GM21717 (cell line): ENCODE data around the gene DCN.
A peak's percentile ranks its signal among the peaks of the same experiment; 100 is the strongest.

Experiments used
- ATAC-seq: cut with Tn5 transposase; IDR thresholded peaks from one replicate; pipeline ENCODE4 v1.9.1; 2021; ENCODE audit warnings: mild to moderate bottlenecking, moderate library complexity; ENCODE audit not compliant: unreplicated experiment

DCN gene

DNA sequence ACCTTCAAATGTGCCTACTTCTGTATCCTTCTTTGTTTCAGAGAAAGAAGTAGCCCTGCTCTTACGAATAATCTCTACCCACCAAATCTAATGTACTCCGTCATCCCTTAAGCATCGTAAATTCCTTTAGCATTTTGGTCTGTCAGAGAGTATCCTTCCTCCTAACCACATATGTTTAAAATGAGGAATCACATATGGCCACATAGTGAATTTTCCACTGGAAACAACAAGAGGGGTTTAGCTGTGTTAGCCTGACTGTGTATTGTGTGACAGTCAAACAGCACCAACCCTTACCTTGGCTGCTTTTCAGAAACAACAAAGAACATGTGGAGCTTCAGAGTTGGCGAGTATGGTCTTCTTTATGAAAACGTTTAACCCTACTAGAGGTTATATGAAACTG lies 76.8 kb downstream of the DCN start:
- ATAC-seq = no peak

DNA sequence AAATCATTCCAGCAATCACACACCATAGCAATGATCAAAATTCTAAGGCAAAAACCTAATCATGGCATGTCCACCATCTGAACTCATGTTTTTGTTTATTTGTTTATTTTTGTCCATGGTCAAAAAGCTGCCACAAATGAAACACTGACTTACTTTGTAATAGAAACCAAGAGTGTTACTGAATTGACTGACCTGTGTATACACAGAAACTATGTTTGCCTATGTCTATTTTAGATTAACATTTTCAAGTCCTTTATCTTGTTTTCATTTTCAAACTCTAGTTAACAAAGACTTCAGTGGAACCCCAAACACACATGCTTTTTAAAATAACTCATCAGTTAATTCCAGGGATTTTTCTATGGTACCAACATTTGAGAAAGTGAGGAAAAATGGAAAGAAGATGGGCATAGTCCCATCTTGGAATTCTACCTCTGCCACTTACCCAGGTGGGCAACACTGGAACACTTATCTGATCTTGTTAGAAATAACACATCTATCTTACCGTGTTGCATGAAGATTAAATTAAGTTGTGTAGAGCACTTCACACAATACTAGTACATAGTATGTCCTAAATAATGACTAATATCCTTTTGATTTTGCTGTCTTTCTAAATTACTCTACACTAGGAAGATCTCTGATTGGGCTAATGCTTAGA lies 77.7 kb downstream of the DCN start:
- ATAC-seq = peak; percentile 88

DNA sequence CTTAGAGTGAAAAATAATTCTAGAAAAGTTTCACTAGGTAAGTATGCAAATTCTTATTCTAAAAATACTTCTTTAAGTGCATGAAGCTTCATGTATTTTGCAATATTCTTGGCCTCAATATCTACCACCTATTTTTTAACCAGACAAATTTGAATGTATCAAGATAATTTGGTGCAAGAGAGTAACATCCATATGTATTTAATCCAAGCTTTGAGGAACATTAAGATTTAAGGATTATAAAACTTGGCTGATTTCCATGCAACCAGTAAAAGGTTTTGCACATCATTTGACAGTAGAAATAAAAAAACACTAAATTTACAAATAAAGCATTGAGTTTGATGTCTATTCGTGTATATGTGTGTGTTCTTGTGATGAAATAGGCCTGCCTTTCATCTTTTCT lies 79.0 kb downstream of the DCN start:
- no peak for ATAC-seq

DNA sequence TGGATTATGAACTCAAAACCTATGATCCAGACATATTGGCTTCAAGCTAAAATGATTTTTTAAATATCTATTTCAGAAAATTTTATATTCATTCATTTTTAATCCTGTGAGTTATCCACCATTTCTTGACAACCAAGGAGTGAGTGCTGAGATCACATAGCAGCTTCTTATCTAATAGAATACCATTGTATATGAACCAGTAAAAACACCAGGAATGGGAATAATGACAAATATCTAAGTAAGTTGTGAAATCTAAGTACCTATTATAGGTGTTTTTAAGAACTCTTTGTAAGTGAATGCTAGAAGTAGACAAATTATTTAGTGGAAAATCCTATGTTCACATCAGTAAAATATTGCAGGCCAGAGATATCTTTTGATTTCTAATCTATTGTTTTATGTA lies 79.5 kb downstream of the DCN start:
- no peak for ATAC-seq

- ATAC-seq = no peak
These were observed 81.7 kb downstream of the DCN start for GRCh38 chr12:91100906-91101305.

- ATAC-seq = no peak
These were observed 82.8 kb downstream of the DCN start for GRCh38 chr12:91099836-91100235.

DNA sequence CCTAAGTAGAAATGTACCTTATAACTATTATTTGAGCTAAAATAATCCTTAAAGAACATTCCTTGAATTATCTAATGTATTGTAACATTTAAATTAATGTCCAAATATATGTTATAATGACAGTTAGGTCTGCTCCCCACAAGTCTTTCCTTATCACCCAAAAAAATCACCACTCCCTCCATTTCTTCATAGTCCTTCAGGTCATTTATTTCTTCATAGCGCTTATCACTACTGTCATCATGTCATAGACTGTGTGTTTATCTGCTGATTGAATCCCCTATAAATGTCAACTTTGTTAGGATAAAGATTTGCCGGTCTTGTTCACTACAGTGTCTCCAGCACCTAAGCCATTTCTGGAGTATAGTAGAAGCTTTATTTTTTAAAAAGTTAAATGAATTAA lies 83.3 kb downstream of the DCN start:
- no peak for ATAC-seq

GRCh38 chr12:91098941-91099340 lies 83.7 kb downstream of the DCN start:
- ATAC-seq = no peak

DNA sequence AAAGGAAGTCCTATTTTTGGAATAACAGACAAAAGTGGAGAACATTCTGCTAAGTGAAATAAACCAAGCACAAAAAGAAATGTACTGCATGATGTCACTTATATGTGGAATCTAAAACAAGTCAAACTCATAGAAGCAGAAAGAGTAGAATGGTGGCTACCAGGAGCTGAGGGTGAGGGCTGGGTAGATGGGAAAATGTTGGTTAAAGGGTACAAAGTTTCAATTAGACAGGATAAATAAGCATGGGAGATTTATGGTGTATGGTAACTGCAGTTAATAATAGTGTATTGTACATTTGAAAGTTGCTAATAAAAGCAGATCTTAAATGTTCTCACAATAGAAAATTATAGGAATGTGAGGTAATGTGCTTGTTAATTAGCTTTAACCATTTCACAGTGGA lies 84.2 kb downstream of the DCN start:
- no peak for ATAC-seq

- no peak for ATAC-seq
These were observed 87.7 kb downstream of the DCN start for GRCh38 chr12:91094957-91095356.

DNA sequence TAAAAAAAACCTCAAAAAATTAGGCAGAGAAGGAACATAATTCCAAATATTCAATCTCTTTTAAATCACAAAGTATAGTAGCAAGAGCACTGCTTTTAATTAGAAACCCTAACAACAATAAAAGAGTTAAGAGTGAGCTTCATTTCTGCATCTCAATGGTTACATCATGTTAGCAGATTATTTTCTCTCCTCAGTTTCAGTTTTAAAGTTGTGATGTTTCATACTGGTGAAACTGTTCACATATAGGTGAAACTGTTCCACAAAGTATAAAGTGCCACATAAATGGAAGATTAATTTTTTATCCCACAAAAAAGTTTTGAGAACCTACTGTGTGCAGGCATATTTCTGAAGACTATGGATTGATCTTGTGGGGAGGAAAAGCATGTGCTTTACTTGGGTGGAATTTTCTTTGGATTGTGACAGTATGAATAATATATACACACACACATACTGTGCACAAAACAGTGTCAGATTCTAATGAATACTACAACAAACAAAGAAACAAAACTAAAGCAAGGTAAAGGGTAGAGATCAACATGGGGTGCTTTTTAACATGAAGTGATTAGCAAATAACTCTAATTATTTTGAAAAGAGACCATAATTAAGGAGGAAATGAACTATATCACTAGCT lies 88.5 kb downstream of the DCN start:
- ATAC-seq = no peak

DNA sequence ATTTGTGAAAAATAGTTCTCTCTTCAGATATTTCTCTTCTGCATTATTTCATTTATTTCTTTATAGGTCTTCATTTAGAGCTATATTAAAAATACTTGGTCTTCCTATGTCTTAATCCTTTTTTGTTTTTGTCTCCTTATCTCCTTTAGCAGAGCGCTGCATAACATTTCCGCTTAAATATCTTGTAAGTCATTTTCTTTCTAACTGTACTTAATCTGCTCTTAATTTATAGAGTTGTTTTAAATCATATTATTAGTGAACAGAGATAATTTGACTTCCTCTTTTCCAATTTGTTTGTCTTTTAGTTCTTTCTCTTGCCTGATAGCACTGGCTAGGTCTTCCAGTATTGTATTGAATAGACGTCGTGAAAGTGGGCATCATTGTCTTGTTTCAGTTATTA lies 89.3 kb downstream of the DCN start:
- ATAC-seq = no peak

DNA sequence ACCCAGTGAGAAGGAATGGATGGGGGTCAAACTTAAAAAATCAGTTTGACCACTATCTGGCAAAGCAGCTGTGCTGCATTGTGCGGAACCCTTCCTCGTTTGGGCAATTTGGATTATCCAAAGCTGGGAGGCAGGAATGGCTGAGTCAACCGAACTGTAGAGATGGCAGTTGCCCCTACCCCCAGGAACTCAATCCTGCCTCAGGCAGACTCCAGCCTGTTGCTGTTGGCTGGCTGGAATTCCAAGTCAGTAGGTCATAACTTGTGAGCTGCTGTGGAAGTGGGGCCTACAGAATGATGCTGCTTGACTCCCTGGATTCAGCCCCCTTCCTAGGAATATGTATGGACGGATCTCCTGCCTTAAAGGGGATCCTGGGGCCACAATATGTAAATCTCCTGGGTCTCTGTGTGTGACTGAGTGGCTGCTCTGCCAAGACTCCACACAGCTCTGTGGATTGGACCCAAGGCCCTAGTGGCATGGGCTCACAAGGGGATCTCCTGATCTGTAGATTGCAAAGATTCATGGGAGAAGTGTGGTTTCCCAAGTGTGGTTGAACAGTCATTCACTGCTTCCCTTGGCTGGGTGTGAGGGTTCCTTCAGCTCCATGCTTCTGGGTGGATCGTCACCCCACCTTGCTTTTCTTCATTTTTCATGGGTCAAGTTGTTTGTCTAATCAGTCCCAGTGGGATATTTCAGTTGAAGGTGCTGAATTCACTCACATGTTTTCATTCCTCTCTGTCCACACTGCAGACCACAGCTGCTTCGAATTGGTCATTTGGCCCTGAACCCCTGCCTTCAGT lies 90.5 kb downstream of the DCN start:
- no peak for ATAC-seq
